NOMO-1 treated with DMSO at 0.1 percent for 48 hours (cell line): ENCODE data around the gene NDUFB10.
"Not testable (repeated sequence)": the region's sequence is repeated elsewhere in the genome, so short reads cannot be mapped to it uniquely, and the experiment has no call there.

ENCODE experiments used
- DNase-seq: peaks from one replicate; lab custom pipeline; 2025; ENCODE audit not compliant: unreplicated experiment; lab: John Stamatoyannopoulos, UW

Gene NDUFB10

DNA sequence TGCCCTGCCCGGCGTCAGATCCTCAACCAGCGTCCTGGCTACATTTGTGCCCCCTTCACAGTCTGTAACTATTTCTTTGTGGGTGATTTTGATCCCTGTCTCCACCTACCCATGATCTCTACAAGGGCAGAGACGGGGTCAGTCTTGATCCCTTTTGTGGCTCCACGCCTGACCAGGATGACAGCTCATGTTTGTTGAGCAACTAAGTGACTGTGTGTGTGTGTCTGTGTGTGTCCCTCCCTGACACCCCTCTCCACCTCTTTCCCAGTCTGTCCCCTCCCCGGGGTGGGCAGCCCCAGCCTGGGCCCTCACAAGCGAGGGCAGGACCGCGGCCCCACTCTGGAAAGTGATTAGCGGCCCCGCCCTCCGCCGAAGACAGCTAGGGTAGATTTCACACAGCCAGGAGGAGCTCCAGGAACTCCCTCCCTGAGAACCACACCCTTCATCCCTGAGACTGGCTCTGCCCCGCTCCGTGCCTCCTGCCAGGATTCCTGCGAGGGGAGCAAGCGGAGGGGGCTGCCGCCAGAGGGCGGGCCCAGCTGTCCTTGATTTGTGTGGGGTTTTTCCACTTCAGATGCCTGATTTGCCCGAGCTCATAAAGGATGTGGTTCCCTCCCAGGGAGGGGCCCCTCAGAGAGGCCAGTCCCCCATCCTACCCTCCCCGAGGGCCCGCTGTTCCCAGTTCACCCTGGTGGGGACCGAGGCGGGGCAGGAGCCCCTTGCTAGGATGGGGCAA lies 35.9 kb upstream of the NDUFB10 start:
- no peak for DNase-seq

DNA sequence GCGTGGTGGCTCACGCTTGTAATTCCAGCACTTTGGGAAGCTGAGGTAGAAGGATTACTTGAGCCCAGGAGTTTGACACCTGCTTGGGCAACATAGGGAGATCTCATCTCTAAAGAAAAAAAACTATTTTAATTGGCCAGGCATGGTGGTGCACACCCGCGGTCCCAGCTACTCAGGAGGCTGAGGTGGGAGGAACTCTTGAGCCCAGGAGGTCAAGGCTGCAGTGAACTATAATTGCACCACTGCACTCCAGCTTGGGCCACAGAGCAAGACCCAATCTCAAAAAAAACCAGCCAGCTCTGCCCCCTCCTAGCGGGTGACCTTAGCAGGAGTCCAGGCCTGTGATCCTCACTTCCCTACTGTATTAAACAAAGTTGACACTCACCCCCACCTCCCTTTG lies 35.2 kb upstream of the NDUFB10 start:
- DNase-seq, result no peak

DNA sequence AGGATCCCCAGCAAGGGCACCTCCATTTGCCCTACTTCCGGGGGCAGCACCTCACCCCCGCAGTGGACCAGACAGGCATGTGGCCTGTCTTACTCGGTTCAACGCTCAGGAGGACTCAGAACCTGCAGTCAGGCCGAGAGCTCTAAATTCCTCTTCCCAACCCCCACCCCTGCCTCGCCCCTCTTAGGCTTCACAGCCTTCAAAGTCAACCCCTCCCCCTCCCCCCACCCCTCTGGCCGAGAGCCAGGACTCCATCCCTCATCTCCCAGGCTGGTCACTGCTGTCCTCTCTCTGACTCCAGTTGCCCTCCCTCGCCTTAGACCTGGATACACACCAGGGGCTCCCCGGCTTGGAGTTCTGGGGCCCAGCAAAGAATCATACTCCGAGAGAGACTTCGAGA lies 33.1 kb upstream of the NDUFB10 start:
- no peak for DNase-seq

DNA sequence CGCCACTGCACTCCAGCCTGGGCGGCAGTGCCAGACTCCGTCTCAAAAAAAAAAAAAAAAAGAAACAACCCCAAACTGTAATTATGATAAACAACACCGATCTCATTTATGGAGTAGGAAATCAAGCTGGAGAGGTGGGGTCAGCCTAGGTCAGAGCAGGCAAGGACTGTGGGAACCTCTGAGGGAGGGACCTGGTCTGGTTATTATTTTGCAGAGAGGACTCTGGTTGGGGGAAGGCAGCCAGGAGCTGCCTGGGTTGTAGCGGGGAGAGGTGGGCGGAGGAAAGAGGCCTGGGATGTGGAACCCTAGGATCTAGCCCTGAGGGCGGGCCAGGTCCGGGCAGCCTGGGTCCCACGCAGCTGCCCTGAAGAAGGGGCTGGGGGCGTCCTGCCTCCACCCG lies 30.2 kb upstream of the NDUFB10 start:
- DNase-seq, result peak; percentile 41

DNA sequence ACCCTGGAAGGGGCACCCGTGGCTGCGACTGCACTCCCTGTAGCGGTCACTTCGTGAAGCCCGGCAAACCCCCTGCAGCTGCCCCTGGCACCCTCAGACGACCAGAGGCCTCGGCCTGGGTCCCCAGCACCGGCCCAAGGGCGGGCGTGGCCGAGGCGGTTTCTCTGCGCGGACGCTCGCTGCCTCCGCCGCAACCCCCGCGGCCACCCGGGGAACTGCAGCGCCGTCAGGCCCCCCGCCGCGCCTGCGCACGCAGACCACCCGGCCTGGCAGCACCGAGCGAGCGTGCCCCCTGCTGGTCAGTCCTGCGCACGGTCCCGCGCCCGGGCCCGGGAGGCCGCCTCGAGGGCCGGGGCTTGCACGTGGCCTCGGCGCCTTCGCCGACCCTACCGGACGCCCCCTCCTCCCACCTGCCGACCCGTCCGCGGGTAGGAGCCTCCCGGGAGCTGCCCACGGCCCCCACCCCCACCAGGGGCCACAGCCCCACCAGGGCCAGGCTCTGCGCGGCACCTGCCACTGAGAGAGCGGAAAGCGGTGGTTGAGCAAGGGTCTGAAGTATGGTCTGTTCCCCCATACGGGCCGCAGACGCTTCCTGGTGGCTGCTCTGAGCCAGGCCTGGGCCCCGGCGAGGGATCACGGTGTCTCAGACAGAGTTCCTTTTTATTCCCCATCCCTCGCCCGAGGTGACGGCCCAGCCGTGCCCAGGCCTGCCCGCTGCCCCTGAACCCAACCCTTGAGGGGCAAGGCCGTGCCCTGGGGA lies 29.6 kb upstream of the NDUFB10 start:
- DNase-seq, result peak; percentile 82

DNA sequence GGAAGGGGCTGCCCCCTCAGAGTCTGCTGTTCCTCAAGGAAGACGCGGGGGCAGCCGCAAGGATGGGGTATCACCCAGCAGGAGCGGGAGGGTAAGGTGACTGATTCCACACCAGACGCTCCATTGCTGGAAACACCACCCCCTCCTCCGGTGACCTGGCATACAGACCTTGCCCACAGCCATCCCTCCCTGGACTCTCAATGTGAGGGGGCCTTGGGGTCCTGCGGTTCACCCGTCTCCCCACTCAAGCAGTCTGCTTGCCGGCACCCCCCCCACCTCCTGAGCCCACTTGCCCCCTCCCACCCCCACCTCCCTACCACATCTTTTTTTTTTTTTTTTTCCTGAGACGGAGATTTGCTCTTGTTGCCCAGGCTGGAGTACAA lies 29.0 kb upstream of the NDUFB10 start:
- DNase-seq, result no peak

DNA sequence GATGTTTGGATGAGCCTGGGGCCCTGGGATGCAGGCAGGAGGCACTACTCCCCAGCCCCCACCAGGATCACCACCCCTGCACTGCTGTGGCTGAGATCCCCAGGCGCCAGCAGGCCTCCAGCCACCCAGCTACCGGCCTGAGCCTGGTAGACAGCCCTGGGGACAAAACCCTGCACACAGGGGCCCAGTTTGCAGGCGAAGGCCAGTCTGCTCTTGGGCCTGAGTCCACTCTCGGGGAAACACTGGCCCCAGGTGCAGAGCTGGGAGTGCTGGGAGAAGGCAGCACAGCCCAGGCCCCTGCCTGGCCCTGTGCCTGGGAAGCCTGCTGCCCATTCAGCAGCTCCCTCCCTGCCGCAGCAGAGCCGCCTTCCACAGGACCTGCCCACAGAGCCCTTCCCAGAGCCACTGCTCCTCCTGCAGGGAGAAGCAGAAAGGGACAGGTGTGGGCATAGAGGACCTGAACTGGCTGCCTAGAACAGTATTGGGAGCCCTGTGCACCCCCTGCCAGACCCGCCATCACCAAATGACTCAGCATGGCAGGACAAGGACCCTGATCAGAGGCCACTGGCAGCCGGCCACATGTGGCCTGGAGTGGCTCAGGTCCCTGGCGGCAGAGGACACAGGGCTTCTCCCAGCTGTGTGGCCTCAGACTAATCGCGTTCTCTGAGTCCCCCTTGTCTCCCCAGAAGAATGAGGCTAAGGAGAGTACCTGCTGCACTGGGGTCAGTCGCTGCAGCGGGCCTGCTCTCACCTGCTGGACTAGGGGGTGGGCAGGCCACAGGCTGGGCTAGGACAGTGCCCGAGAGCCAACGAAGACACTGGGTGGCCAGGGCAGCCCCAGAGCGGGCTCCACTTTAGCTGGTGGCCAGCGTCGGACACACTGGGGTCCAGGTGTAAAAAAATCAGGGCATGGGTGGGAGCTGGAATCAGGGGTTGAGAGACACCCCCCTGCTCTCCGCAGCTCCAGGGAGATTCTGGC lies 27.0 kb upstream of the NDUFB10 start:
- DNase-seq, result no peak

DNA sequence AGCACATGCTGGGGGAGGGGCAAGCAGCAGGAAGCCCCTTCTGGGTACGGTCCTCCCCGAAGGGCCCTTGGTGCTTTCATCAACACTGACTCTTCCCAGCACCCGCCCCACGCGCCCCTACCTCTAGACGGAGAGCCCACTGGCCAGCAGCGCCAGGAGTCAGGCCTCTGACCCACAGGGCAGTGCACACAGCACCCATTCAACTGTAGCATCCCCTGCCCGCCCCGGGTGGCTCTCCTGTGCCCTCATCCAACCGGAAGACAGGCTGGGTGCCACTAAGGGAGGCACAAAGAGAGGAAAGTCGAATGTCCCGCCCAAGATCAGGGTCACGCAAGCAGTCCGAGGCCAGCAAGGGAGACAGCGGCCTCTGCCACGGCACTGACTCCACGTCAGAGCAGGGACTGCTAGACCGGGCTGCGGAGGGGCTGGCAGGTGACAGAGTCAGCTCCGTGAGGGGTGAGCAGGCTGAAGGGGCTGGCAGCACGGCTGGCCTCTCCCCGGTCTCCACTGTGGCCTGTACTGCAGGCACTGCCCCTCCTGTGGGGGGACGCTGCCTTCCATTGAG lies 26.2 kb upstream of the NDUFB10 start:
- DNase-seq, result no peak

DNA sequence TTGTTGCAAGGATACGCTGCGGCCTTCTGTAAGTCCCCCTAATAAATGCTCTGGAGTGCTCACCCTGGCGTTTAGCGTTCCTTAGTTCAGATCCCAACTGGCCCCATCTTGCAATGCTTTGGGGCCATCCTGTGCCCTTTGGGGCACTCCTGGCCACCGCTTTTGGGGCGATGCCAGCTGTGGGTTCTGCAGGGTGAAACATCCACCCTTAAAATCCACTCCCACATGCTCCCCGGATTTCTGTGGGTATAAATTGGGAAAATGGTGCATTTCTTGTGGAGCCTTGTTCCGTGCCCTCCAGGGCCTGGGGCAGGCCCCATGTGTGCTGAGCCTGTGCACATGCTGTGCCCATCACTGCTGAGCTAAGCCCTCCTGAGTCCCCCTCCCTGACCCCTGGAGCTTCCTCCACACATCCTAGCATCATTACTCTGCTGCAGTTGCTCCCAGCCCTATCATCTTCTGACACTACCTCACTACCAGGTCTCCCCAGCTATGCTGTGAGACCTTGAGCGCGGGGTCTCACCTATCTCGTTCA lies 22.3 kb upstream of the NDUFB10 start:
- no peak for DNase-seq

DNA sequence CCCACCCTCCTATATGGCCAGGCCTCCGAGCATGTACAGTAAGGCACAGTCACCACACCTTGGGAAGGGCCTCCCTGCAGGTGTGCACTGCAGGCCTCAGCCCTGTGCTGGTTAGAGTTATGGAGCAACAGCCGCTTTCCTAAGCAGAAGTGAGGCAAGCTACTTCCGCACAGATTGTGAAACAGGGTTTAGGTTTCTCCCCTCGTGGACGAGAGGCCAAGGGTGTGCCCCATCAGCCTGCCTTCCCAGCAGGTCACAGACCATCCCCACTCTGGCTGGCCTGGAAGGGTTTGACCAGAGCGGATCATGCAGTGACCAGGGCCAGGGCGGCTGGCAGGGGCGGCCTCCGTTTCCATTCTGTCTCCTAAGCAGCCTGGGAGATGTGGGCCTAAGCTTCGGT lies 21.0 kb upstream of the NDUFB10 start:
- DNase-seq, result peak; percentile 91

DNA sequence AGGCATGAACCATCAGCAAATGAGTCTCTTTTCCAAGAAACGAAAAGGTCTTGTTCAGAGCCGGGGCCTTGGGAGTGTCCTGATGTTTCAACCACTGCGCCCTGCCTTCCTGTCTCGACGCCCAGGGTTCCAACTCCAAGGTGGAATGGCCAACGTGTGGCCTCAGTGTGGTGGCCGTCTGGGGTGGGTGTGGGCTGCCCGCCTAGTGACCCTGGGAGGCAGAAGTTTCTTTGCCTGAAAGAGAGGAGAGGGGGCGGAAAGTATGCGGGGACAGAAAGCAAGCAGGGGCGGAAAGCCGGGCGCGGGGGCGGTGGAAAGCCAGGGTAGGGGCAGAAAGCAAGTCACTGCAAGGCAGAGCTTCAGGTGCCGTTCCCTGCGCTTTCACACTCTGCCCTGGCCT lies 20.4 kb upstream of the NDUFB10 start:
- no peak for DNase-seq

DNA sequence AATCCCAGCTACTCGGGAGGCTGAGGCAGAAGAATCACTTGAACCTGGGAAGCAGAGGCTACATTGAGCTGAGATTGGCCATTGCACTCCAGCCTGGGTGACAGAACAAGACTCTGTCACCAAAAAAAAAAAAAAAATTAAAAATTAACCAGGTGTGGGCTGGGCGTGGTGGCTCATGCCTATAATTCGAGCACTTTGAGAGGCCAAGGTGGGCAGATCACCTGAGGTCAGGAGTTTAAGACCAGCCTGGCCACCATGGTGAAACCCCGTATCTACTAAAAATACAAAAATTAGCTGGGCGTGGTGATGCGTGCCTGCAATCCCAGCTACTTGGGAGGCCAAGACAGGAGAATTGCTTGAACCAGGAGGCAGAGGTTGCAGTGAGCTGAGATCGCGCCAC lies 19.5 kb upstream of the NDUFB10 start:
- DNase-seq, result not testable (repeated sequence)

DNA sequence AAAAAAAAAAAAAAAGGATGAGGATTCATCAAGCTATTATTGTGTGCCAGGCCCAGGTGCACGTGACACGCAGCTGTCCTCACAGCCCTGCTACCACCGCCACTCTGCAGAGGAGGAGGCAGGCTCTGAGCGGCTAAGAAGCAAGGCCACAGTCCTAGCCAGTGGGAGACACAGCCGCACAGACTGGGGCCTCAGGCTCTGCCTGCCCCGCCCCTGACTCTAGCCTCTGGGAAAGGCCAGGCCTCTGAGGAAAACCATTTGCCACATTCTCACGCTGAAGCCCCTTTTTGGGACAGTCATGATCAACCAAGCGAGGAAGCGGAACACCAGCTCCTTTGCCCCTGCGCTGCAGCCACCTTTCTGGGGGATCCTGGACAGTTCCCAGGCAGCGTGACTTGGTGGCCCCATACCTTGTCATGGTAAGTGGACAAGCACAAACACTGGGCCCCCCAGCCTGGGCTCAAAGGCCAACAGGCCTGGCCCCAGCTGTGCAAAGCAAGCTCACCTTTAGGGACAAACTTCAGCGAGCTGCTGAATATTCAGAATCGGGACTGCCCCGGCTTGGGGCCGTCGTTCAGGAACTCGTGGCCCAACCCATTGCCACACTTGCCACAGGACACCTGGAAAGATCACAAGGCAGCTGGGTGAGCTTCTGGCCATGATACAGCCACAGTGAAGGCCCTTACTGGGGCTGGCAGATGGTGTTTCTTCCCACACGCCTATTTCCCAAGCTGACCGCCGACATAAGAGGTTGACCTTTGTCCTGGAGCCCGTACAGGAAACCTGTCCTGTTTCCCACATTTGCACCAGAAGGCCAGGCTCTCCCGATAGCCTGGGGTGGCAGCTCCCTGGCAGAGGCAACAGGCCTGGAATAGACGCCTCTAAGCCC lies 18.8 kb upstream of the NDUFB10 start:
- no peak for DNase-seq

DNA sequence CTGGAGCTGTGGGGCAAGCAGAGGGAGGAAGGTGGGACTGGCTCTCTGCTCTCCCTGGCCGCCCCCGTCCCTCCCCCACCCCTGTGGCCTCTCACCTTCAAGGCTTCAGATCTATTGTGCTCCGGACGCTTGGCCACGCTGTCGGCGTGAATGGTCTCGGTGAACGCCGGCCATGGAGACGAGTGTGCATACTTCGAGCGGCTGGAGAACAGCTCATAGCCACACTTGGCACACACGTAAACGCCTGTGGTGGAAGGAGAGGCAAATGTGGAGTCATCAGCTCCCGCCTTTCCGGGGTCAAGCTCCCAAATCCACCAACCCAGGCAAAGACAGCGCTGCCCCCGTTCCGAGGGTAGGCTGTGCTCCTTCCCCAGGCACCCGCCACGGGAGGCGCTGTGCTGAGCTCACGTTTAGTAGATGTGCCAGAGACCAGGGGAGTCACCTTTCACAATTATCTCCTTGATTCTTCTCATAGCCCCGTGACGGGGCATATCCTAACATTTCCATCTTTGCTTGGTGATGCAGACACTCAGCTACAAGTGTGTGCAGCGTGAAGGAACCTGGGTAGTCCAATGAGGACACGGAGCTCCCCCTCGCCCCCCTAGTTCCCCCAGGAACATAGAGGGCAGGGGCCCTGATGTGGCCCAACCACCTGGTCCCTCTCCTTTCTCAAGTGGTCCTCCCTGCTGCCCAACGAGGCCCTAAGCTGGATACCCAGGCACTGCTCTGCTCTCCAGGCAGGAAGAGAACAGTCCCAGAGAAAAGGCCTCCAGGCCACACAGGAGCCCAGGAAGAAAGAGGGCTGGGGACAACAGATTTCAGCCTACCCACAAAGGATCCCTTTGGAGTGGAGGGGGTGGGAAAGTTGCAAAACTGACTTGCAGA lies 17.9 kb upstream of the NDUFB10 start:
- DNase-seq, result peak; percentile 66

DNA sequence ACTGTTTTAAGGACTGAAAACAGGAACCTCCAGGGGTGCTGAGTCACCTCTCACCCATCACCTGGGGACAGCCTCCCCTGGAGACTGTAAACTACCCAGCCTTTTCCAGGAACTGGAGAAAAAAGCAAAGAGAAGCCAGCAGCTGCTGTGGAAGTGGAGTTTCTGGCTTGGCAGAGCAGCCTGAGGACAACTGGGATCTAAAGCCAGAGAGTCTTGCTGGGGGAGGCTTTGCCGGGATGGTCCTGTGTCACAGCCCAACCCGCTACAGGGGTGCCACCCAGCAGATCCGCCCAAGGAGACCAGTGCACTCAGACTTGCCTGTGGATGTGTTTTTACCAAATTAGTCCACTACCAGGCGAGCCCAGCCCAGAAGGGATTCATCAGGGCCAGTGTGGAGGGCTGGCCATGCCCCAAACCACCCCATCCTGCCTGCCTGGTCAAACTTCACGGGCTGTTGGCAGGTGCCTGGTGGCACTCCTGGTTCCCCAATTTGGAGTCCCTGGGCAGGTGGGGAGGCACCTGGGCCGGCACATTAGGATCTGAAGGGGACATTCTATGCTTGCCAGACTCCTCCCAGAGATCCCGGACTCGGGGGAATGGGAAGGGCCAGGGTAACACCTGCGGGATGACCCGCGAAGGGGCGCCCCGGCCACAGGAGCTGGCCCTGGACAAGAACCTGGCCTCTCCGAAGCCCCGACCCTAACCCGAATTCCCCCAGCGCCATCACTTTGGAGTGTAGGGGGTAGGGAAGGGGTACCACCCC lies 17.1 kb upstream of the NDUFB10 start:
- peak; percentile 78 for DNase-seq

DNA sequence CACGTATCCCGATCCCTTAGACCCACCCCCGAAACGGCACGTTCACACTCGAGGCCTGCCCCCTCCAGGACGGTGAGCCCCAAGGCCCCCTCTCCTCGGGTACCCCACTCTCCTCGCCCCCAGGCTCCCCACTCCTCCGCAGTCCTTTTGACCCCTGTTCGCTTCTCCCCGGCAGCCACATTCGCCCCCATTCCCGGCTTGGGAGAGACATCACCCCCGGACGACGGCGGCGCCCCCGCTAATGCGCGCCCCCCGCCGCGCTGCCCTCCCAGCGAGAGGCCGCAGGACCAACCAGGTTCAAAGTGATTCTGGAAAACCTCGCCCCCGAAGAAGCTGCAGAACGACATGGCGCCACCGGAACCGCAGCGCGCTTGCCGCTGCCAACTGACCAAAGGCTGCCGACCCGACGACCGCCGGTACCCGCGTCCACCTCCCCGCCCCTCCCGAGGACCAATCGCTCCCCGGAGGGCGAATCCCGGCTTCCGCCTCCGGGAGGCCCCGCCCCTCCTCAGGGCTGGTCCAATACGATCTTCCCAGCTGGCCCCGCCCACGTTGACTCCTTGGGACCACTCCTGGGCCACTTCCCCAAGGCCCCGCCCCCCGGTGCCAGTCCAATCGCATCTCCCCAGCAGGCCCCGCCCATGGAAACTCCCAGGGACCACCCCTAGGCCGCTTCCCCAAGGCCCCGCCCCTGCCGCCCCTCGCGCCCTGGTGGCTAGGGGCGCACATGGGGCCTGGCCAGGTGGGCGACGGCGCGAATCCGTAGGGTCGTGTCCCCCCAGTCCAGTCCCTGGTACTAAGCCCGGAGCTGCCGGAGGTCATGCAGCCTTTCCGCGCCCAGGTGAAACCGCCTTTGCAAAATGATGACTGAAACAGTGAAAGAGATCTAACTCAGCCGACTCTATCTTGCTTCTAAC lies 16.3 kb upstream of the NDUFB10 start, which contains the start of gene MSRB1:
TSS of gene MSRB1 (minus strand) at position 390 of the 917 bp plus-strand sequence. CDS start at position 347, 43 bp downstream.
- DNase-seq, result peak; percentile 99

DNA sequence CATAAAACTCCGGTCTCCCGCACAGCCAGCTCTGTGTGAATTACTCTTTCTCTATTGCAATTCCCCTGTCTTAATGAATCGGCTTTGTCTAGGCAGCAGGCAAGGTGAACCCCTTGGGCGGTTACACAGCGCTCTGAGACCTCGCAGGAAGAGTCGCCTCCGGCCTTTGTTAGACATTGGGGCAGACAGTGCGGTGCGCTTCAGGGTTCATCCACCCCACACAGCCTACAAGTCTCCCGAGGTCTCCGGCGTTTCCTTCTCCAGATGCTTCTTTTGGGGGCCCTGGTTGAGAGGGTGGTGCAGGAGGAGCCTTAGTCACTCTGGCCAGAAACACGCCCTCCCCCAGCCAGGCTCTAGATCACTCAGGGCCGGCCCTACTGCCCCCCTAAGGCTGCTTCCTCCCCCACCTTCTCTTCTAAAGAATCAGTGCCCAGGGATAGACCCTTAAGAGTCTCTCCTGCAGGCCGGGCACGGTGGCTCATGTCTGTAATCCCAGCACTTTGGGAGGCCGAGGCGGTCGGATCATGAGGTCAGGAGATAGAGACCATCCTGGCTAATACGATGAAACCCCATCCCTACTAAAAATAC lies 14.6 kb upstream of the NDUFB10 start:
- DNase-seq, result no peak
